ENCODE data around the gene EXD2. TPM values are rescaled to one million over a fixed set of nuclear protein-coding genes. Genes with fewer than 3 reads are reported as not detected.
A peak's percentile ranks its signal among the peaks of the same experiment; 100 is the strongest.

EXD2 gene
- total RNA-seq, 1 experiment from 2014 or later: 26.2 TPM

DNA sequence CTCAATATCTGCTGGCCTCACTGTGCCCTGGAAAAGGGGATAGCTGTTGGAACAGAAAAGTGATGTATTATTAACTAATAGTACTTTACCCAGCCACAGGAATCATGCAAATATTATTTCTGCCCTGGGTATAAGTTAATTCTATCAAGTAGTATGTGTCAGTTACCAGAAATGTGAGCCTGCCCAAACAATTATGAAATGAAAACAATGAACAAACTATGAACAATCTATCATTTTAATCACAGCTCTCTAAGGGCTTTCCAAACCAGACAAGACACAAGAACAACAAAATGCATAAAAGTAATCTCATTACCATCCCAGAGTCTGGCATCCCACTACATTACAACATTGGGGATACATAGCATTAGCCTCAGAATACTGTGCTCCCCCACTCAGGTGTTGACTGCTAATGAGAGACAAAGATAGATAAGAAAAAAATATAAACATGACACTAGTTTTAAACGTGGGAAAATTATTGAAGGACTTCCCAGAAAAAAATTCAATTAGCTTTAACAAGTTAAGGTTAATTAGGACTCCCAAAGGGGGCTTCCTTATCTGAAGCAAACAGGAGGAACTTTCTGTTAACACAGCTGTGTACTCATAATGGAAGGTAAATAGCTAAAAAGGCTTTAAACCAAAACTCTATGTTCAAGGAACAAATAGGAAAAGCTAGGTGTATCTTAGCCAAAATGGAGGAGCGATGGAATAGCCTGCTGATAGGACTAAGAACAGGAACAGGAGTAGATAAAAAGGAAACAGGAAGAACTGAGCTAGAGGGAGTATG lies 41.6 kb upstream of the EXD2 start:
- POLR2A ChIA-PET: no interaction called here

DNA sequence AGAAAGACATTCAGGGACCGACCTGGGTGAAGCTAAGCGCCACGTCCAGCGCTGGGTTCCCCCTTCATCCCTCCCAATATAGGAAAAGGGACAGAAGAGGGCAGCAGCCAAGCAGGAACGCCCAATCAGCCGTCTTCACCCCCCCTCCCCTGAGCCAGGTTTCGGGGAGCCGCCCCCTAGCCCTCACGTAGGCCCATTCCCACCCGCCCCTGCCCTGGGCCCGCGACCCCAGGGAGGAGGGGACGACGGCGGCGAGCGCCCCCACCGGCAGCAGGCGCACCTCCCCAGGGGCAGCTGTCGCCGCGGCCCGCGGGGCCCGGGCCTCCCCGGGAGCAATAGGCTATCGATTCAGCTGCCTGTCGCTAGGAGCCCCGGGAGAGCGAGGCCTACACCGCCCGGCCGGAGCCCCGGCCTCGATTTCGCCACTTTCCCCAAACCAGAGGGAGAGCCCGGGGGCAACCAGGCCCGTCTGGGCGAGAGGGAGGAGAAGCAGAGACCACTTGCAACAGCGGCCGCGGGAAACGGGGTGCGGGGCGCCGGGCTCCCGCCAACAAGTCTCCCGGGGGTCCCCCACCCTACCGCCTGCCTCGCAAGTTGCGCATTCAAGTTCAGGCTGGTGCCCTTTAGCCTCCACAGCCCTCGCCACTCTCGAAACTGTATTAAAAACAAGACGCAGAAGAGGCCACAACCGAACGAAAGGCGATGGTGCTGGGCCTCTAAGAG lies 39.7 kb upstream of the EXD2 start:
- ChIA-PET CTCF (interaction anchor here (0.6 to 4.7 kb wide), 29 partner anchors 8 to 728 kb away, joined by 3 to 71 read pairs (median 4); partner anchors contain the start of gene EXD2), POLR2A (interaction anchor here (0.6 to 0.7 kb wide), 3 partner anchors 12 to 87 kb away, joined by 3 to 6 read pairs (median 3); partner anchors contain the start of gene EXD2)
- ATAC-seq: peak; percentile 77
- peak overlapping the region; percentile 96 for H3K27ac Mint-ChIP-seq
- H3K4me1 Mint-ChIP-seq: peaks cover 28% of the 10 kb centered on the region
- no peaks in the 10 kb centered on the region for H3K9me3 Mint-ChIP-seq
- H3K27me3 Mint-ChIP-seq (ENCODE audit: low read depth): peaks cover 14% of the 10 kb centered on the region
- peaks cover 4% of the 10 kb centered on the region; the same call in 1 of the 2 replicates for H3K36me3 Mint-ChIP-seq
- DNase-seq (ENCODE audit: low spot score): peak; percentile 93
- peak overlapping the region; percentile 84 for H3K4me3 Mint-ChIP-seq
- TF ChIP-seq, protein P1, sequence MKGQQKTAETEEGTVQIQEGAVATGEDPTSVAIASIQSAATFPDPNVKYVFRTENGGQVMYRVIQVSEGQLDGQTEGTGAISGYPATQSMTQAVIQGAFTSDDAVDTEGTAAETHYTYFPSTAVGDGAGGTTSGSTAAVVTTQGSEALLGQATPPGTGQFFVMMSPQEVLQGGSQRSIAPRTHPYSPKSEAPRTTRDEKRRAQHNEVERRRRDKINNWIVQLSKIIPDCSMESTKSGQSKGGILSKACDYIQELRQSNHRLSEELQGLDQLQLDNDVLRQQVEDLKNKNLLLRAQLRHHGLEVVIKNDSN (CRISPR knock-in tag; IDR thresholded peaks at IDR 0.05): no peak
- no peak for TF ChIP-seq GRHL2 (CRISPR knock-in tag; IDR thresholded peaks at IDR 0.05; ENCODE audit: insufficient replicate concordance, severe bottlenecking)
- TF ChIP-seq, protein P2, sequence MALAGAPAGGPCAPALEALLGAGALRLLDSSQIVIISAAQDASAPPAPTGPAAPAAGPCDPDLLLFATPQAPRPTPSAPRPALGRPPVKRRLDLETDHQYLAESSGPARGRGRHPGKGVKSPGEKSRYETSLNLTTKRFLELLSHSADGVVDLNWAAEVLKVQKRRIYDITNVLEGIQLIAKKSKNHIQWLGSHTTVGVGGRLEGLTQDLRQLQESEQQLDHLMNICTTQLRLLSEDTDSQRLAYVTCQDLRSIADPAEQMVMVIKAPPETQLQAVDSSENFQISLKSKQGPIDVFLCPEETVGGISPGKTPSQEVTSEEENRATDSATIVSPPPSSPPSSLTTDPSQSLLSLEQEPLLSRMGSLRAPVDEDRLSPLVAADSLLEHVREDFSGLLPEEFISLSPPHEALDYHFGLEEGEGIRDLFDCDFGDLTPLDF (CRISPR knock-in tag; IDR thresholded peaks at IDR 0.05): no peak
- no peak for TF ChIP-seq RELA (CRISPR knock-in tag; IDR thresholded peaks at IDR 0.05; ENCODE audit: borderline replicate concordance)
- TF ChIP-seq, protein P3, sequence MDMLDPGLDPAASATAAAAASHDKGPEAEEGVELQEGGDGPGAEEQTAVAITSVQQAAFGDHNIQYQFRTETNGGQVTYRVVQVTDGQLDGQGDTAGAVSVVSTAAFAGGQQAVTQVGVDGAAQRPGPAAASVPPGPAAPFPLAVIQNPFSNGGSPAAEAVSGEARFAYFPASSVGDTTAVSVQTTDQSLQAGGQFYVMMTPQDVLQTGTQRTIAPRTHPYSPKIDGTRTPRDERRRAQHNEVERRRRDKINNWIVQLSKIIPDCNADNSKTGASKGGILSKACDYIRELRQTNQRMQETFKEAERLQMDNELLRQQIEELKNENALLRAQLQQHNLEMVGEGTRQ (CRISPR knock-in tag; IDR thresholded peaks at IDR 0.05): no peak
- no peak for TF ChIP-seq ZNF138 (CRISPR knock-in tag; conservative IDR thresholded peaks at IDR 0.05)
- no peak for TF ChIP-seq CREM (CRISPR knock-in tag; IDR thresholded peaks at IDR 0.05)
- TF ChIP-seq, protein P4, sequence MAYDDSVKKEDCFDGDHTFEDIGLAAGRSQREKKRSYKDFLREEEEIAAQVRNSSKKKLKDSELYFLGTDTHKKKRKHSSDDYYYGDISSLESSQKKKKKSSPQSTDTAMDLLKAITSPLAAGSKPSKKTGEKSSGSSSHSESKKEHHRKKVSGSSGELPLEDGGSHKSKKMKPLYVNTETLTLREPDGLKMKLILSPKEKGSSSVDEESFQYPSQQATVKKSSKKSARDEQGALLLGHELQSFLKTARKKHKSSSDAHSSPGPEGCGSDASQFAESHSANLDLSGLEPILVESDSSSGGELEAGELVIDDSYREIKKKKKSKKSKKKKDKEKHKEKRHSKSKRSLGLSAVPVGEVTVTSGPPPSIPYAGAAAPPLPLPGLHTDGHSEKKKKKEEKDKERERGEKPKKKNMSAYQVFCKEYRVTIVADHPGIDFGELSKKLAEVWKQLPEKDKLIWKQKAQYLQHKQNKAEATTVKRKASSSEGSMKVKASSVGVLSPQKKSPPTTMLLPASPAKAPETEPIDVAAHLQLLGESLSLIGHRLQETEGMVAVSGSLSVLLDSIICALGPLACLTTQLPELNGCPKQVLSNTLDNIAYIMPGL (CRISPR knock-in tag; IDR thresholded peaks at IDR 0.05): peak; percentile 98; the same call in 1 of the 2 replicates
- no peak for TF ChIP-seq ESRRA (CRISPR knock-in tag; IDR thresholded peaks at IDR 0.05; ENCODE audit: borderline replicate concordance)
- TF ChIP-seq RORB (CRISPR knock-in tag; IDR thresholded peaks at IDR 0.05): no peak
- 0 out of 2 replicates have a peak, but pooled peaks have one; percentile 21 for TF ChIP-seq FOXK1 (CRISPR knock-in tag; IDR thresholded peaks at IDR 0.05)
- TF ChIP-seq, protein P5, sequence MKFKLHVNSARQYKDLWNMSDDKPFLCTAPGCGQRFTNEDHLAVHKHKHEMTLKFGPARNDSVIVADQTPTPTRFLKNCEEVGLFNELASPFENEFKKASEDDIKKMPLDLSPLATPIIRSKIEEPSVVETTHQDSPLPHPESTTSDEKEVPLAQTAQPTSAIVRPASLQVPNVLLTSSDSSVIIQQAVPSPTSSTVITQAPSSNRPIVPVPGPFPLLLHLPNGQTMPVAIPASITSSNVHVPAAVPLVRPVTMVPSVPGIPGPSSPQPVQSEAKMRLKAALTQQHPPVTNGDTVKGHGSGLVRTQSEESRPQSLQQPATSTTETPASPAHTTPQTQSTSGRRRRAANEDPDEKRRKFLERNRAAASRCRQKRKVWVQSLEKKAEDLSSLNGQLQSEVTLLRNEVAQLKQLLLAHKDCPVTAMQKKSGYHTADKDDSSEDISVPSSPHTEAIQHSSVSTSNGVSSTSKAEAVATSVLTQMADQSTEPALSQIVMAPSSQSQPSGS (CRISPR knock-in tag; IDR thresholded peaks at IDR 0.05; ENCODE audit: borderline replicate concordance, low read depth): no peak
- TF ChIP-seq, protein P6, sequence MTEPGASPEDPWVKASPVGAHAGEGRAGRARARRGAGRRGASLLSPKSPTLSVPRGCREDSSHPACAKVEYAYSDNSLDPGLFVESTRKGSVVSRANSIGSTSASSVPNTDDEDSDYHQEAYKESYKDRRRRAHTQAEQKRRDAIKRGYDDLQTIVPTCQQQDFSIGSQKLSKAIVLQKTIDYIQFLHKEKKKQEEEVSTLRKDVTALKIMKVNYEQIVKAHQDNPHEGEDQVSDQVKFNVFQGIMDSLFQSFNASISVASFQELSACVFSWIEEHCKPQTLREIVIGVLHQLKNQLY (CRISPR knock-in tag; IDR thresholded peaks at IDR 0.05): no peak
- TF ChIP-seq, protein P7, sequence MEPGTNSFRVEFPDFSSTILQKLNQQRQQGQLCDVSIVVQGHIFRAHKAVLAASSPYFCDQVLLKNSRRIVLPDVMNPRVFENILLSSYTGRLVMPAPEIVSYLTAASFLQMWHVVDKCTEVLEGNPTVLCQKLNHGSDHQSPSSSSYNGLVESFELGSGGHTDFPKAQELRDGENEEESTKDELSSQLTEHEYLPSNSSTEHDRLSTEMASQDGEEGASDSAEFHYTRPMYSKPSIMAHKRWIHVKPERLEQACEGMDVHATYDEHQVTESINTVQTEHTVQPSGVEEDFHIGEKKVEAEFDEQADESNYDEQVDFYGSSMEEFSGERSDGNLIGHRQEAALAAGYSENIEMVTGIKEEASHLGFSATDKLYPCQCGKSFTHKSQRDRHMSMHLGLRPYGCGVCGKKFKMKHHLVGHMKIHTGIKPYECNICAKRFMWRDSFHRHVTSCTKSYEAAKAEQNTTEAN (CRISPR knock-in tag; IDR thresholded peaks at IDR 0.05): 0 out of 2 replicates have a peak, but pooled peaks have one; percentile 60
- TF ChIP-seq, protein P8, sequence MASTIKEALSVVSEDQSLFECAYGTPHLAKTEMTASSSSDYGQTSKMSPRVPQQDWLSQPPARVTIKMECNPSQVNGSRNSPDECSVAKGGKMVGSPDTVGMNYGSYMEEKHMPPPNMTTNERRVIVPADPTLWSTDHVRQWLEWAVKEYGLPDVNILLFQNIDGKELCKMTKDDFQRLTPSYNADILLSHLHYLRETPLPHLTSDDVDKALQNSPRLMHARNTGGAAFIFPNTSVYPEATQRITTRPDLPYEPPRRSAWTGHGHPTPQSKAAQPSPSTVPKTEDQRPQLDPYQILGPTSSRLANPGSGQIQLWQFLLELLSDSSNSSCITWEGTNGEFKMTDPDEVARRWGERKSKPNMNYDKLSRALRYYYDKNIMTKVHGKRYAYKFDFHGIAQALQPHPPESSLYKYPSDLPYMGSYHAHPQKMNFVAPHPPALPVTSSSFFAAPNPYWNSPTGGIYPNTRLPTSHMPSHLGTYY (CRISPR knock-in tag; IDR thresholded peaks at IDR 0.05): no peak
- TF ChIP-seq, protein P9, sequence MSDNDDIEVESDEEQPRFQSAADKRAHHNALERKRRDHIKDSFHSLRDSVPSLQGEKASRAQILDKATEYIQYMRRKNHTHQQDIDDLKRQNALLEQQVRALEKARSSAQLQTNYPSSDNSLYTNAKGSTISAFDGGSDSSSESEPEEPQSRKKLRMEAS (CRISPR knock-in tag; IDR thresholded peaks at IDR 0.05): no peak

More for the DNA sequence above, 41.6 kb upstream of the EXD2 start:
- TF ChIP-seq, protein P6 (CRISPR knock-in tag; IDR thresholded peaks at IDR 0.05): no peak
- no peak for TF ChIP-seq ZNF423 (CRISPR knock-in tag; IDR thresholded peaks at IDR 0.05)
- TF ChIP-seq NFE2L1 (CRISPR knock-in tag; IDR thresholded peaks at IDR 0.05): no peak
- no peak for TF ChIP-seq JUN (CRISPR knock-in tag; IDR thresholded peaks at IDR 0.05)
- TF ChIP-seq TEAD1 (CRISPR knock-in tag; IDR thresholded peaks at IDR 0.05): no peak
- TF ChIP-seq JAZF1 (CRISPR knock-in tag; IDR thresholded peaks at IDR 0.05): no peak
- Mint-ChIP-seq H3K27me3 (ENCODE audit: low read depth) (peaks cover 11% of the 10 kb centered on the region), H3K36me3 (peaks cover 4% of the 10 kb centered on the region; the same call in 1 of the 2 replicates), H3K9me3 (no peaks in the 10 kb centered on the region), H3K4me1 (peaks cover 22% of the 10 kb centered on the region), H3K4me3 (peak overlapping the region; percentile 84), H3K27ac (no peak overlapping the region)
- DNase-seq (ENCODE audit: low spot score): no peak
- no peak for ATAC-seq
- CTCF ChIA-PET: interaction anchor here (1.2 to 4.7 kb wide), 3 partner anchors 20 to 197 kb away, joined by 3 to 71 read pairs (median 4); no protein-coding TSS in a partner anchor
